Measurements from ENCODE around the gene MORC2. TPM values are rescaled to one million over a fixed set of nuclear protein-coding genes. Genes with fewer than 3 reads are reported as not detected.

Gene MORC2
- polyA plus RNA-seq, 1 donor (not counting 4 experiments of a cell fraction or from before 2014, with no cell fraction given): 14.1 TPM

DNA sequence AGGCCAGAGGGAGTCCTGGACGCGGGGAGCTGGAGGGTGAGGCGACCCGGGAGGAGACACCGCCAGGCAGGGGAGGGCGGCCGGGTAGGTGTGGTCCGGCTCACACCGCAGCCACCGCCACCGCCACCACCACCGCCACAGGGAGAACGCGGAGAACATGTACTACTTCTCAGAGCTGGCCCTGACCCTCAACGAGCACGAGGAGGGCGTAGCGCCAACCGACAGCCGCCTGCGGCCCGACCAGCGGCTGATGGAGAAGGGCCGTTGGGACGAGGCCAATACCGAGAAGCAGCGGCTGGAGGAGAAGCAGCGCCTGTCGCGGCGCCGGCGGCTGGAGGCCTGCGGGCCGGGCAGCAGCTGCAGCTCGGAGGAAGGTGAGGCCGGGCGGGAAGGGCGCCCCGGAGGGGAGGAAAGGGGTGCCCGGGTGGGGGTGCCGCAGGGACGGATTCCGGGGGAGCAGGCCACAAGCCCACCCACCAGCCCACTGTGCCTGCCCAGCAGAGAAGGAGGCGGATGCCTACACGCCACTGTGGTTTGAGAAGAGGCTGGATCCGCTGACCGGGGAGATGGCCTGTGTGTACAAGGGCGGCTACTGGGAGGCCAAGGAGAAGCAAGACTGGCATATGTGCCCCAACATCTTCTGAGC lies 62.8 kb downstream of the MORC2 start:
- no peak for FAIRE-seq
- dilution Hi-C loops (cut with MboI; ENCODE audit: extremely low pct_ligation_motif_present, low sequenced_read_pairs): no loop called here
- H3K4me1 ChIP-seq (ENCODE audit: control insufficient read depth, extremely low read depth, insufficient read depth, low read length): no peaks in the 10 kb centered on the region

DNA sequence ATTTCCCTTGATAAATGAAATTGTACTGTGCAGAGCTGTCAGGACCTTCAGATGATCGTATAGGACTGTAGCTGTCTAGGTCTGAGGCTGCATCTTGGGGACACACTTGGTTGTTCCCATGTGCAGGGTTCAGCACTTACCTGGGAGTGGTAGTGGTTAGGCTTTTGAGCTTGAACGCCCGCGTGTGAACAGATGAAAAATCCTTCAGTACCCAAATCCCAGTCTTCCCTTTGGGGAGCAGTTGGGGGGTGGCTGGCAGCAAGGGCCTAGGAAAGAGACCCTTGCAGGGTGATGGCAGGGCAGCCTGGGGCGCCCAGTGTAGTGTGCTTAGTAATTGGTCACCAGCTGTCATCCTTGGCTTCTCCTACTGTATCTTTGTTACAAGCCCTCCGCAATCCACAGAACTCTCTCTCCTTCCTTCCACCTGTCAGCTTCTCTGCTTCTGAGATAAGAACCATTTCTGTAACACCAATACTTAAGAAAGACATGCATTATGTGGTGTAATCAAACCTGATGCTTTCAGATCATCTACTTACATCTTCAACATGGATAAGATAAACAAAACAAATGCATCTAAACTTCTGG lies 64.6 kb downstream of the MORC2 start:
- no peak overlapping the region for H3K27ac ChIP-seq (ENCODE audit: control insufficient read depth, insufficient read depth, low read length)
- no peaks in the 10 kb centered on the region for H3K9me1 ChIP-seq (ENCODE audit: control insufficient read depth, extremely low read depth, insufficient read depth, low read length)
- H3K4me3 ChIP-seq (ENCODE audit: control insufficient read depth in 2 of 3, extremely low read depth in 1 of 3, insufficient read depth in 2 of 3, low read depth in 1 of 3, low read length in 3 of 3): no peak overlapping the region
- peaks cover 0 to 7% of the 10 kb centered on the region in 2 experiments for H3K36me3 ChIP-seq (ENCODE audit: control insufficient read depth in 2 of 2, extremely low read depth in 1 of 2, insufficient read depth in 2 of 2, low read length in 2 of 2)
- no peak overlapping the region for H3K4me2 ChIP-seq (ENCODE audit: control insufficient read depth, extremely low read depth, insufficient read depth, low read depth, low read length)
- FAIRE-seq (no peak), DNase-seq (ENCODE audit: low read depth, low spot score) (no peak)
- no peaks in the 10 kb centered on the region for H3K79me2 ChIP-seq (ENCODE audit: control insufficient read depth, insufficient read depth, low read length)
- H3K9ac ChIP-seq (ENCODE audit: control insufficient read depth, extremely low read depth, insufficient read depth, low read length): no peak overlapping the region
- dilution Hi-C loops (cut with MboI; ENCODE audit: extremely low pct_ligation_motif_present, low sequenced_read_pairs): no loop called here
- no peaks in the 10 kb centered on the region for H3K27me3 ChIP-seq (ENCODE audit: control insufficient read depth, extremely low read depth, insufficient read depth, low read length)
- no peaks in the 10 kb centered on the region for H3K9me3 ChIP-seq (ENCODE audit: control insufficient read depth, low read depth, low read length)
- H4K20me1 ChIP-seq (ENCODE audit: control insufficient read depth, extremely low read depth, insufficient read depth, low read length): no peaks in the 10 kb centered on the region
- H3K4me1 ChIP-seq (ENCODE audit: control insufficient read depth, extremely low read depth, insufficient read depth, low read length): no peaks in the 10 kb centered on the region
- no peak for TF ChIP-seq EZH2 (IDR thresholded peaks at IDR 0.05; ENCODE audit: low read length)
- TF ChIP-seq, protein P1, sequence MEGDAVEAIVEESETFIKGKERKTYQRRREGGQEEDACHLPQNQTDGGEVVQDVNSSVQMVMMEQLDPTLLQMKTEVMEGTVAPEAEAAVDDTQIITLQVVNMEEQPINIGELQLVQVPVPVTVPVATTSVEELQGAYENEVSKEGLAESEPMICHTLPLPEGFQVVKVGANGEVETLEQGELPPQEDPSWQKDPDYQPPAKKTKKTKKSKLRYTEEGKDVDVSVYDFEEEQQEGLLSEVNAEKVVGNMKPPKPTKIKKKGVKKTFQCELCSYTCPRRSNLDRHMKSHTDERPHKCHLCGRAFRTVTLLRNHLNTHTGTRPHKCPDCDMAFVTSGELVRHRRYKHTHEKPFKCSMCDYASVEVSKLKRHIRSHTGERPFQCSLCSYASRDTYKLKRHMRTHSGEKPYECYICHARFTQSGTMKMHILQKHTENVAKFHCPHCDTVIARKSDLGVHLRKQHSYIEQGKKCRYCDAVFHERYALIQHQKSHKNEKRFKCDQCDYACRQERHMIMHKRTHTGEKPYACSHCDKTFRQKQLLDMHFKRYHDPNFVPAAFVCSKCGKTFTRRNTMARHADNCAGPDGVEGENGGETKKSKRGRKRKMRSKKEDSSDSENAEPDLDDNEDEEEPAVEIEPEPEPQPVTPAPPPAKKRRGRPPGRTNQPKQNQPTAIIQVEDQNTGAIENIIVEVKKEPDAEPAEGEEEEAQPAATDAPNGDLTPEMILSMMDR (optimal IDR thresholded peaks at IDR 0.05 in 1 of 3, IDR thresholded peaks at IDR 0.05 in 1 of 3, conservative IDR thresholded peaks at IDR 0.05 in 1 of 3; ENCODE audit: extremely low read depth in 1 of 3, insufficient read depth in 2 of 3, low read length in 3 of 3): no peak
- no peak overlapping the region for H2AFZ ChIP-seq (ENCODE audit: control insufficient read depth, low read length)

More for the DNA sequence above, 62.8 kb downstream of the MORC2 start:
- no peak overlapping the region for H3K9ac ChIP-seq (ENCODE audit: control insufficient read depth, extremely low read depth, insufficient read depth, low read length)
- H3K4me3 ChIP-seq (ENCODE audit: control insufficient read depth in 2 of 3, extremely low read depth in 1 of 3, insufficient read depth in 2 of 3, low read depth in 1 of 3, low read length in 3 of 3): no peak overlapping the region
- no peaks in the 10 kb centered on the region for H3K27me3 ChIP-seq (ENCODE audit: control insufficient read depth, extremely low read depth, insufficient read depth, low read length)
- H3K9me1 ChIP-seq (ENCODE audit: control insufficient read depth, extremely low read depth, insufficient read depth, low read length): no peaks in the 10 kb centered on the region
- H4K20me1 ChIP-seq (ENCODE audit: control insufficient read depth, extremely low read depth, insufficient read depth, low read length): no peaks in the 10 kb centered on the region
- H3K9me3 ChIP-seq (ENCODE audit: control insufficient read depth, low read depth, low read length): no peaks in the 10 kb centered on the region
- H3K79me2 ChIP-seq (ENCODE audit: control insufficient read depth, insufficient read depth, low read length): no peaks in the 10 kb centered on the region
- H2AFZ ChIP-seq (ENCODE audit: control insufficient read depth, low read length): no peak overlapping the region
- no peak overlapping the region for H3K4me2 ChIP-seq (ENCODE audit: control insufficient read depth, extremely low read depth, insufficient read depth, low read depth, low read length)
- H3K27ac ChIP-seq (ENCODE audit: control insufficient read depth, insufficient read depth, low read length): no peak overlapping the region
- DNase-seq (ENCODE audit: low read depth, low spot score): no peak
- peaks cover 0 to 7% of the 10 kb centered on the region in 2 experiments for H3K36me3 ChIP-seq (ENCODE audit: control insufficient read depth in 2 of 2, extremely low read depth in 1 of 2, insufficient read depth in 2 of 2, low read length in 2 of 2)
- TF ChIP-seq, protein P1 (optimal IDR thresholded peaks at IDR 0.05 in 1 of 3, IDR thresholded peaks at IDR 0.05 in 1 of 3, conservative IDR thresholded peaks at IDR 0.05 in 1 of 3; ENCODE audit: extremely low read depth in 1 of 3, insufficient read depth in 2 of 3, low read length in 3 of 3): no peak
- TF ChIP-seq EZH2 (IDR thresholded peaks at IDR 0.05; ENCODE audit: low read length): no peak
